Measurements from ENCODE around the gene GALK2.

GRCh38 chr15:49163678-49164077, 6.4 kb upstream of the GALK2 start:
- no peak for TF ChIP-seq POLR2A (IDR thresholded peaks at IDR 0.05)
- TF ChIP-seq, protein P1, sequence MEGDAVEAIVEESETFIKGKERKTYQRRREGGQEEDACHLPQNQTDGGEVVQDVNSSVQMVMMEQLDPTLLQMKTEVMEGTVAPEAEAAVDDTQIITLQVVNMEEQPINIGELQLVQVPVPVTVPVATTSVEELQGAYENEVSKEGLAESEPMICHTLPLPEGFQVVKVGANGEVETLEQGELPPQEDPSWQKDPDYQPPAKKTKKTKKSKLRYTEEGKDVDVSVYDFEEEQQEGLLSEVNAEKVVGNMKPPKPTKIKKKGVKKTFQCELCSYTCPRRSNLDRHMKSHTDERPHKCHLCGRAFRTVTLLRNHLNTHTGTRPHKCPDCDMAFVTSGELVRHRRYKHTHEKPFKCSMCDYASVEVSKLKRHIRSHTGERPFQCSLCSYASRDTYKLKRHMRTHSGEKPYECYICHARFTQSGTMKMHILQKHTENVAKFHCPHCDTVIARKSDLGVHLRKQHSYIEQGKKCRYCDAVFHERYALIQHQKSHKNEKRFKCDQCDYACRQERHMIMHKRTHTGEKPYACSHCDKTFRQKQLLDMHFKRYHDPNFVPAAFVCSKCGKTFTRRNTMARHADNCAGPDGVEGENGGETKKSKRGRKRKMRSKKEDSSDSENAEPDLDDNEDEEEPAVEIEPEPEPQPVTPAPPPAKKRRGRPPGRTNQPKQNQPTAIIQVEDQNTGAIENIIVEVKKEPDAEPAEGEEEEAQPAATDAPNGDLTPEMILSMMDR (IDR thresholded peaks at IDR 0.05), result no peak

All from breast epithelium (tissue), 3 donors.